IMR-90 (cell line): ENCODE measurements around the gene FARS2.

ENCODE experiments used
- CTCF ChIP-seq: conservative IDR thresholded peaks from 2 replicates; pipeline ENCODE4 v1.5.1; 2012; ENCODE audit warnings: mild to moderate bottlenecking, low read depth, low read length, improper control_type of control experiment
- ELK1 ChIP-seq: fragments of 150-350 bp; IDR thresholded peaks from 2 replicates; pipeline ENCODE4 v1.6.1; 2016; ENCODE audit warnings: low read depth, mild to moderate bottlenecking, low read length, moderate library complexity, borderline replicate concordance

GRCh38 chr6:5776706-5777390 lies 515.5 kb downstream of the FARS2 start:
- TF ChIP-seq CTCF (no peak), ELK1 (no peak)
